ENCODE results near the gene AXIN1.
"Not testable (repeated sequence)": the region's sequence is repeated elsewhere in the genome, so short reads cannot be mapped to it uniquely, and the experiment has no call there.

AXIN1 gene

DNA sequence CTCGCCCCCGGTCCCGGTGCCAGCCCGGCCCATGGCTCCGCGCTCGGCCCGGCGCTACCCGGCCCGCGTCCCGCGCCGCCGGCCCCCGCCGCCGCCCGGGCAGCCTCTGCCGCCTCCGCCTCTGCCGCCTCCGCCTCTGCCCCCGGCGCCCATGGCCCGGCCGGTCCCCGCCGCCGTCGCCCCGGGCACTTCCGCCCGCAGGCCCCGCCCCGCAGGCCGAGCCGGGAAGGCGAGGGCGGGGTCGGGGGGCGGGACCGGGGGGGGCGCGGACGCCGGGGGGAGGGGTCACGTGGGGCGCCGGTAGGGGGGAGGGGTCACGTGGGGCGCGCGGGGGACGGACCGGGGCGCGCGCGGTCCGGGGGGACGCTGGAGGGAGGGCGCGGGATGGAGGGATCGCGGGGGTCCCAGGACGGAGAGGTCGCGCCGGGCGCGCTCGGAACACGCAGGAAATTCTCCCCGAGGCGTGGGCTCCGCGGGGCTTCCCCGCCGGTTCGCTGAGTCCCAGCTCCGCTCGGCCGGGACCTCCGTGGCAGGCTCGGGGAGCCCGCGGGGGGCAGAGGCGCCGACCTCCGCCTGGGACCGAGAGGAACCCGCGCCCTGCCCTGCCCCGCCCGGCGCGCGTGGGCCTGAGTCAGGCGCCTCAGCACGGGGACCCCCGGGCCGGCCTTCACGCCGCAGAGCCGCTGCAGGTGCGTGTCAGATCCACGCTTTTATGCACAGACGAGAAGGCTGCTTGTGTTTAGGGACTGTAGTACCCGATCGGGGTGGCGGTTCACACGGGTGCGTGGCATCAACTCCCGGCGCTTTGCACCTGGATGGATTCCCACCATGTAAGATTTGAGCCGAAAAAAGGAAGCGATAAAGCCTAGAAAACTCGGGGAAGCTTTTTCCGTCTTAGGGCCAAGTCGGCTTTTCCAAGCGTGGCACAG is 29.5 kb upstream of the AXIN1 start, which contains the start of gene PGAP6:
Gene PGAP6, minus strand, starts transcription at position 190 of the 929 bp plus-strand sequence. Its CDS starts 157 bp downstream, at position 33.
- DNase-seq: peak; percentile 54

DNA sequence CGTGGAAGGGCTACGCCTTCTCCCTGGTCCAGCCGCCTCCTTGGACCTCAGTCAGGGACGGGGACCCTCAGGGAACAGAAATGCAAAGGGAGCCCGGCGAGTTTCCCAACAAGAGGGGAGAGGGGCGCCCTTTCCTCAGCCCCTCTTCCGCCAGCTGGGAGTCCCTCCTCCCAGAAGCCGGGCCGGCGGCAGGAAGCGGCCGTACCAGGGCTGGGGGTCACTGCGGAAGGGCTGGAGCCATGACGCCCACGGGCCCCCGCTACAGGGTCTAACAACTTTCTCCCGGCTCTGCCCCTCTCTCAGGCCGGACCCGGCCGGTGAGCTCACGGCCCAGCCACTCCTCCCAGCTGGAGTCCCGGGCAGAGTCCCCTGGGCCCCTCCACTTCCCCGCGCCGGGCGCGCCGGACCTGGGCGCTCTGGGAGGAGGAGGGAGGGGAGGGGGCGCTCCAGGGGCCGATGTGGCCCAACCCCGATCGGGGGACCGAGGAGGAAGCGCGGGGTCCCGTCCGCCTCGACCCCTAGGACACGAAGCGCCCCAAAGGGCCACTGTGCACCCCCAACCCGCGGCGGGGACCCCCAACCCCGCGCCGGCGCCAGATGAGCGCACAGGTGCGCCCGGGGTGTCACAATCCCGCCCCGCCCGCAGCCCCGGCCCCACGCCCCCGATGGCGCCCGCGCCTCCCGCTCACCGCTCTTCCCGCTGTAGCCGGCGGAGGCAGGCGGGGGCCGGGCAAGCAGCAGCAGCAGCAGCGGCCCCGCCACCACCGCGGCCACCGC is 28.7 kb upstream of the AXIN1 start:
- DNase-seq: no peak

DNA sequence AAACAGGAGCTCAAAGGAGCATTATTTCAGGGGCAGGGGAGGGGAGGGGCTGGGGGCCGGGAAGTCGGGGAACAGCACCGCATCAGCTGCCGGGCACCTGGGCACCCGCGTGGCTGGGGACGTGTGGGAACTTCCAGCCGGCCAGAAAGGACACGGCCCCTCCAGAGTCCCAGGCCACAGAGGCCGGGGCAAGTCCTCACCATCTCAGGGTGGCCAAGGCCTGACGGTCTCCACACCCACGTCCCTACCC is 28.2 kb upstream of the AXIN1 start:
- no peak for DNase-seq

DNA sequence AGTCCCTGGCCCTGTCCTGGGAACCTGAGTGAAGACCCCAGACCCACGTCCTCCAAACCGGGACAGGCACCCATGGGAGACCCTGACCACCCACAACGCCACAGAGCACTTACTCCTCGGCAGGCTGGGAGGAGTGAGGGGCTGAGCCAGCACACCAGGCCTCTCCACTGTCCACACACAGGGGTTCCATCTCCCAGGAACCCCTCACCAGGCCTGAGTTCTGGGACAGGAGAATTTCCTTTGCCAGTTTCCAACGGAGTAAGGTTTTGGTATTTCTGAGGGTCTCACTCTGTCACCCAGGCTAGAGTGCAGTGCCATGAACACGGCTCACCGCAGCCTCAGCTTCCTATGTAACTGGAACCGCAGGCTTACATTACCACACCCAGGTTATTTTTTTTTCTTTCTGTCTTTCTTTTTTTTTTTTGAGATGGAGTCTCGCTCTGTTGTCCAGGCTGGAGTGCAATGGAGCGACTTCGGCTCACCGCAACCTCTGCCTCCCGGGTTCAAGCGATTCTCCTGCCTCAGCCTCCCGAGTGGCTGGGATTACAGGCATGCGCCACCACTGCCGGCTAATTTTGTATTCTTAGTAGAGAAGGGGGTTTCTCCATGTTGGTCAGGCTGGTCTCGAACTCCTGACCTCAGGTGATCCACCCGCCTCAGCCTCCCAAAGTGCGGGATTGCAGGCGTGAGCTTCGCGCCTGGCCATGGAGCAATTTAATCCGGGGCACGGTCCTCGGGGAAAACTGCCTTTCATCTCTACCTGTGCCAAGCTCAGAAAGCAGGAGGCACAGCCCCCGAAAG is 27.6 kb upstream of the AXIN1 start:
- no peak for DNase-seq

DNA sequence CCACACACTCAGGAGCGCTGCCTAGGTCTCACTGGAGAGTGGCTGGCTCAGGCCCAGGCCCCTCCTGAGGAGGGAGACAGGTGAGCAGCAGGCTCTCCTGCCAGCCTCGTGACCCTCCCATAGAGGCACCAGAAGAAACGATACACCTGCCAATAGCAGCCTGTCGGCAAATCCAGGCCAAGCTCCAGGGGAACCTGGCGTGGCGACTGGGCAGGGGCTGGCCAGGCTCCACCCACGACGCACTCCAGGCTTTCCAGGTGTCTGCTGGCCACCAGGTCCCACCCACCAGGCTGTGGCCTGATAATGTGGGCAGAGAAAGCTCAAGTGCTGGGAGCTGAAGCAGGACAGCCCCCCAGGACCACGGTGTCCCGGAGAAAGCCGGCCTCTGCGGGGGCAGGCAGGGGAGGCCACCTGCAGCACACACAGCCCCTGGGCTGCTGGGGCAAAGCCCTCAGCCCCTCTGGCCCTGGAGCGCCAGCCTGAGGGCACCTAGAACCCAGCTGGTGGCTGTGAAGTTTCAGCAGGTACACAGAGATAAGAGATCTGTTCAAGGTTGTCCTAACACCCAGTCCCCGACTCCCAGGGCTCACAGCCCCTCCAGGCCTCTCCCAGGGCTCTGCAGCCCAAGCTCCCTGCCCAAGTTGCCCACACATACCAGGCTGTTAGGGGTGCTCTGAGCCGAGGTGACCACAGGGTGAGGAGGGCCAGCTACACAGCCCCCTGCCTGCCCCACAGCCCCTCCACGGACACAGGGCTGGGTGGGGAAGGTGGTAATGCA is 26.8 kb upstream of the AXIN1 start:
- no peak for DNase-seq

DNA sequence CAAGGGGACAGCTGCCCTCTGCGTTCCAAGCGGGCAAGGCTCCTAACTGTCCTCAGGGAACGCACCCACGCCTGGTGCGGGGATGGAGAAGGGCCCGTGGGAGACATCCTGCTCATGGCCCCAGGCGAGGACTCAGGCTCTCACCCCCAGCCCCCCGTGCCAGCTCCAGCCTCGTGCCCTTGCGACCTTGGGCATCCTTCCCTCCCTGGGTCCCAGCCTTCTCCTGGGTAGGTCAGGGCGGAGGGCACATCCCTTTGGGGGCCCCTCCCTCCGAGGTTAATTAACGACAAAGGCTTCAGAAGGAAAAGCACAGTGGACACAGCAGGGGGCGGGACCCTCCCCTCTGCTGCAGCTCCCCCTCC is 26.3 kb upstream of the AXIN1 start:
- DNase-seq: no peak

DNA sequence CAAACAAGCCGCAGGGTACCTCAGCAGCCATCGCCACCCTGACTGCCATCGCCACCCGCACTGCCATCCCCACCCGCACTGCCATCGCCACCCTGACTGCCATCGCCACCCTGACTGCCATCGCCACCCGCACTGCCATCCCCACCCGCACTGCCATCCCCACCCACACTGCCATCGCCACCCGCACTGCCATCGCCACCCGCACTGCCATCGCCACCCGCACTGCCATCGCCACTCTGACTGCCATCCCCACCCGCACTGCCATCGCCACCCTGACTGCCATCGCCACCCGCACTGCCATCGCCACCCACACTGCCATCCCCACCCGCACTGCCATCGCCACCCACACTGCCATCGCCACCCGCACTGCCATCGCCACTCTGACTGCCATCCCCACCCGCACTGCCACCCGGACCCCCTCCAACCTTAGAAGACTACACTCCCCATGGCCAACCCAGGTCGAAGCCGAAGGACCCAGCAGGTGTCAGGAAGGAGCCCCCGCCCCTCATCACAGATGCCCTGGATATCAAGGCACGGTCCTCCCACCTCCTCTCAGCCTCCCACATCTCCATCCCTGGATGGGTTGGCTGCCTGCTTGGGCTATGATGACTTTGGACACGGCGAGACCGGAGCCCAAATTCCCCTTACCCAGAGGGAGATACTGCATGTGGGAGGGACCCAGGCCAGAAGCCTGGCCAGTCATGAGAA is 25.7 kb upstream of the AXIN1 start:
- not testable (repeated sequence) for DNase-seq

DNA sequence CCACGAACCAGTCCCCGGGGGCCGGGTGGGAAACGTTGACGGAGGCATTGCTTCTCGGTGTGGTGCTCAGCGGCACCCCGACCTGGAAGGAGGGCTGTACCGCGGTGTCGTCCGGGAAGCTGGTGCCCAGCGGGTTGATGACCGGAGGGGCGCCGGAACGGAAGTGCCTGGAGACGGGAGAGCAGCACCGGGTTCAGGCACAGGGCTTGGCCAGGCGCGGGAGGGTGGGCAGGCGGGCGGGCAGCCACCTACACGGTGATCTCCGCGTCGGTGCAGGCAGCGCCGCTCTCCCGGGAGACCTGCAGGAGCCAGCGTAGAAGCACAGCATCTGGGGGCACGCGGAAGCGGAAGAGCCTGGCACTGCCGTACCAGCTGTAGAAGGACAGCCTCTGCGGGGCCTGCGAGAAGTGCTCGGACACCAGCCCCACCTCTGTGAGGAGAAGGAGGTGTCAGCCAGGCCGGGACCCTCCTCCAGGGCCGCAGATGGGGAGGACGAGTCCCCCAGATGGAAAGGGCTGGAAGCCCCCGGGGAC is 25.0 kb upstream of the AXIN1 start:
- DNase-seq: no peak

DNA sequence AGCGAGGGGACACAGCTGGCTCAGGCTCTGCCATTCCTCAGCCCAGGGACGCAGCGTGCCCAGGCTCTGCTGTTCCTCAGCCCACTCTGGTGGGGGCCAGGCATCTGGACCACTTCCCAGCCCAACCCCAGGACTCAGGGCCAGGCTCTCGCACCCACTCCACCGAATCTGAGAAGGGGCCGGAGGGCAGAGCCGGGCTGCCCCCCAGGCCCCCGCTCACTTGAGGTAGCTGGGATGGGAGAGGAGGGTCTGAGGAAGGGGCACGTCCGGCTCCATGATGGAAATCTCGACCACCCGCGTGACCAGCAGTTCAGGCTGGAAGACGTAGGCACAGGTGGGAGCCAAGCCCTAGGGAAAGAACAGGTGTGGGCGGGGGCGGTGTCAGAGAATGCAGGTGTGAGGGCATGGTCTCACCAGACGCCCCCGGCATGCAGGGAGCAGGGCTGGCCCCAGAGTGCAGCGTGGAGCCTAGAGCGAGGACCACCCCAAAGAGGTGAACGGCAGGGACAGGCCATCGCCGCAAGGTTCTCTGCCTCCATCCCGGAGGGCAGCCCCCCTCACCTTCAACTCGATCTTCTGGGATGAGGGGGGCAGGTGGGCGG is 24.4 kb upstream of the AXIN1 start:
- DNase-seq: no peak

DNA sequence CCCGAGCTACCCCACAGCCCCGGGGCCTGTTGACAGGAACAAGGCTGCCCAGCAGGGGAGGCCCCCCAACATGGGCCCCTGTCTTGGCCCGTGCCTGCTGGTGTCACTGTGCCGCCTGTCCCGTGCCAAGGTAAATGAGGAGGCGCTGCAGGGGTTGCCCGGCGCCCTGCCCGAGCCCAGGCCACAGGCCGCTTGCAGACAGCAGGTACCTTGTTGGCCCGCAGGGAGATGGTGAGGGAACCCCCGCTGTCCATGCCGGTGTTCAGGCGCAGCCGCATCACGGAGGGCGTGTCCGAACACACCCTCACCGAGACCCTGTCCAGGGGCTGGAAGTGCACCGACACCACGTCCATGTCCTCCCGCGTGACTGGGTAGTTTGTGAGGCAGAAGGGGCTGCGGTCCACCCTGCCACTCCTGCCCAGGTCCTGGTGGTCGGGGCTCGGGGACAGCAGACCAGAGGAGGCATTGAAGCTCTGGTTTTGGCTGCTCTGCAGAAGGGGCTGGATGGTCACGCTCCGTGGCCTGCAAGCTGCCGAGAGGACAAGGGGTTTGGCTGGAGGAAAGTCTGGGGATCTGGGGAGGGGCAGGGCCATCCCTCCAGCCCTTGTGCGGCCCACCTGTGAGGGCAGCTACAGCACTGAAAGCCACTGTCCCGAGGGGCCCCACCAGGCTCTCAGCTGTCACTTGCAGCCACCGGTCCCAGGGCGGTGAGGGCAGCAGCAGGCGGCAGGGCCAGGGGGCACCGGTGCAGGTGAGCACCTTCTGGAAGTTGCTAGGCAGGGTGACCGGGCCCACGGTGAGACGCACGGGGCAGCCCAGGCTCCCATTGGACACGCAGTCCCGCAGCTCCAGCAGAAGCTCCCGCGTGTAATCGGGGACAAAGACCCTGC is 23.6 kb upstream of the AXIN1 start:
- no peak for DNase-seq

DNA sequence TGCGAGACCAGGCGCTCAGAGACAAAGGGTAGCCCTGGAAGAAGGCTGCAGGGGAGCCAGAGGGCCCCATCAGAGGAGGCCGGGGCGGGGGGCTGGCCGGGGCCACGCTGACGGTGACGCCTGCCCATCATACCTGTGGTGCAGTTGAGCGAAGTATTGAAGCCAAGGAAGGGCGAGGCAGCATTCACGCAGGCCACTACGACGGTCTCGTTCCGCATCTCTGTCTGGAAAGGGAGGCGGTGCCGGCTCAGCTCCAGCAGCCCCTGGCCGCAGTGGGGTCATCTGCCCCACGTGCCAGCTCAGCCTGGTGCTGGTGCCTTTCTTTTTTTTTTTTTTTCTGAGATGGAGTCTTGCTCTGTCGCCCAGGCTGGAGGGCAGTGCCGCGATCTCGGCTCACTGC is 22.7 kb upstream of the AXIN1 start:
- DNase-seq: no peak

DNA sequence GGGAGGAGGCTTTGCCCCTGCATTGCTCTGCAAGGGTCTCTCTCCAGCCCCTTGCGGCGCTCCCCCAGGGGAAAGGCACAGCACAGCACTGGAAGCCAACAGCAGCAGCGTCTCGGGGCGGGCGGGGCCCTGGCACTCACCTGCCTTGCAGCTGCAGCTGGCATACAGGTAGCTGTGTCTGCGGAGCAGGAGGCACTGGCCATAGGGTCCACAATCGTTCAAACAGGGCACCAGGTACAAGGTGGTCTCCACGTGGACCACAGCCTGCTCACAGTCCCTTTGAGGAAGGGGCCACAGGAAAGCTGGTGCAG is 22.0 kb upstream of the AXIN1 start:
- no peak for DNase-seq

DNA sequence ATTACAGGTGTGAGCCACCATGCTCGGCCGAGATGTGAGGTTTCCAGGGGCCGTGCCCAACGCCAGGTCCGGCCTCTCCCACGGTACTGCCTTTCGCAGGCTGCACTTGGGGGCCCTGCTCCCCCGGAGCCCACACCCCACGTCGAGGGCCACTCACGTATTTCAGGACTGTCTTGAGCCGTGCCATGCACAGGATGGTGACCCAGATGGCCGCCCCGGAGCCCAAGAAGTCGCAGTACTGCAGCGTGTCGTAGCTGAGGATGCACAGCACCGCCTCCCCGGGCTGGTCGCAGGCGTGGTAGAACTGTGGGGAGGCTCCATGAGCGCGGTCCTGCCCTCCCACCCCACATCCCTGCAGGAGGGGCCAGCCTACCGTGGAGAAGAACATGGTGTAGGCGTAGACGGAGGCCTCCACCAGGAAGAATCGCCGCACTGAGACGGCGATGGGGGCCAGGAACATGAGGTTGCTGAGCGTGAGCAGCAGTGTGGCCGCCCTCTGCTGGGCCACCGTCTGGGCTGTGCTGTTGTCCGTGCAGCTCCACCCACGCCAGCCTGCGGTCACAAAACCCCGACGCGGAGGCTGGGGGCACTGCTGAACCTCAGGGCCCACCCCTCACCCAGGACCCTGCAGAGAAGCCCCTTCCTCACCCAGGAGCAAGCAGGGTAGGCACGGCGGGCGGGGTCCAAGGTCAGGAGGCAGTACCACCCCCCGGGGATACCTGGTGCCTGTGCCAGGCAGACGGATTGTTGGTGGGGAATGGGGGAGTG is 21.5 kb upstream of the AXIN1 start:
- no peak for DNase-seq

DNA sequence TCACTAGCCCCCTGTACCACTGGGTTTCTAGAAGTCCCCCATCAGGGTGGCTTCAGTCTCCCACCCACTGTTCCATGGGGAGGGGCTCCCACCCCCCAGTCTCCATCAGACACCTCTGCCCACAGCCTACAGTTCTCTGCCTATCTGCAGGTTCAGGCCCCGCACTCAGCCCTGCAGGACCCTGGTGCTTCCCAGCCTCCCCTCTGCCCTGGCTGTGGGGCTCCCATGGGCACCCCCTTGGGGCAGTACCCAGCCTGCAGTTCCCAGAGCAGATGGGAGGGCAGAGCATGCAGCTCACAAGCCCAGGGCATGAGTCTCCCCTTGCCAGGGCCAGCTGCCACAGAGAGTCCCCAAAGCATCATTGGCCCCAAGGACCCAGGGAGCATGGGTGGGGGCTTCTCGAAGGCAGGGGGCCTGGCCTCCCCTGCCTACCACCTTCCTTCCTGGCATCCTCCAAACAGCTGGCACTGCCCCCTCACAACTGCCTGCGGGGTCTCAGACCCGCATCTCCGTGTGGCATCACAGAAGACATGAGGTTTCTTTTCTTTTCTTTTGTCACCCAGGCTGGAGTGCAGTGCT is 20.6 kb upstream of the AXIN1 start:
- no peak for DNase-seq

DNA sequence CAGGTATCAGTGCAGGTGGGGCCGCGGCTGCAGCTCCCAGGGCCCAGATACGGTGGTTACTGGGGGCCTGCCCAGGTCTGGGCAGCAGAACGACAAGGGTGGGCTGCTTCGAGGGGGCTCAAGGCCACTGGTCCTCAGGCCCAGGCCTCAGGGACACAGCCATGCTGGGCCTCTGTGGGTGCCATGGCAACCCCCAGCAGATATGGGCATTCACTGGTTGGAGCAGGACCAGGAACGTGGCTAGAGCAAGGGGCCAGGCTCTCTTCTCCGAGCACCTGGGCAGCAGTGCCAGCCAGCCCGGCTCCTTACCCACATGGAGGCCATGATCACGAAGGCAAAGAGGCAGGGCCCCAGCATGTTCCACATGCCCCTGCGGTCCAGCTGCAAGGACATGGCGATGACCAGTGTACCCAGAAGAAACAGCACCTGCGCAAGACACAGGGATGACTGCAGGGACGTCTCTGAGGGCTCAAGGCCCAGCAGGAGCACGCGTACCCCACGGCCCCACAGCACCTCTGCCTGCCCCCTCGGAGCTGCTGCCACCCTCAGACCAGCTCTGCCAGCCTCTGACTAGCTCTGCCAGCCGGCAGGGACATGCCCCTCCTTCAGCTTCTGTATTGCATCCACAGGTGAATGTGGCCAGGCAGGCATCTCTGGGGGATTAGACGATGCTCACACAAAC is 19.9 kb upstream of the AXIN1 start:
- no peak for DNase-seq

DNA sequence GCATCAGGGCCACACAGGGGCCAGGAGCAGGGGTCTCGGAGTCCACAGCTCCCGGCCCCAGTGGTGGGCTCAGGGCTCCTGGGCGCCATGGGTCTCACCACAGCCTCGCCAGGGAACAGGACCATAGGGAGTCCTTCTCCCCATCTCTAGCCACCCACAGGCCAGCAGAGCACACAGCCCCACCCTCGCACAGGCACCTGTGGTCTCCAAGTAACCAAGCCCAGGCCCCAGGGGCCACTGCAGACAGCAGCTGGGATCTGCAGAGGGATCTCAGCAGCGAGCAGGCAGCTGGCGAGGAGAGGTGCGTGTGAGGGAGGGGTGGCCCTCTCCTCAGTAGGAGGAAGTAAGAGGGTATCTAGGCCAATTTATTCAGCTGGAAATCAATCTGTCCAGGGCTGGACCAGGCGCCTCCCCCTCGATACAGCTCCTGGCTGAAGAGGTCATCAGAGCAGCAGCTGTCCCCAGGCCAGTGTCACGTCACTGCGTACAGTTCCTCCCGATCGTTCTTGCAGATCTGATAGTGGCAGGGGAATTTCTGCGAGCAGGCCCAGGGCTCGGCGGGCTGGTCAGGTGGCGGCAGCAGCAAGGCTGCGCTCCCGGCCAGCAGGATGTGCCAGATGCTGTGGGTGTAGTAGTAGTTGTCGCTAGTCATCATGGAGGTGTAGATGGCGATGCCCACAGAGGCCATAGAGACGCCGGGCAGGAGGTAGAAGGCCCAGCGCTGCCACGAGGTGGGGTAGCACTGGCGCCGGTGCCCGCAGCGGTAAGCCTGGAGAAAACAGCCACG is 19.2 kb upstream of the AXIN1 start:
- DNase-seq: no peak

DNA sequence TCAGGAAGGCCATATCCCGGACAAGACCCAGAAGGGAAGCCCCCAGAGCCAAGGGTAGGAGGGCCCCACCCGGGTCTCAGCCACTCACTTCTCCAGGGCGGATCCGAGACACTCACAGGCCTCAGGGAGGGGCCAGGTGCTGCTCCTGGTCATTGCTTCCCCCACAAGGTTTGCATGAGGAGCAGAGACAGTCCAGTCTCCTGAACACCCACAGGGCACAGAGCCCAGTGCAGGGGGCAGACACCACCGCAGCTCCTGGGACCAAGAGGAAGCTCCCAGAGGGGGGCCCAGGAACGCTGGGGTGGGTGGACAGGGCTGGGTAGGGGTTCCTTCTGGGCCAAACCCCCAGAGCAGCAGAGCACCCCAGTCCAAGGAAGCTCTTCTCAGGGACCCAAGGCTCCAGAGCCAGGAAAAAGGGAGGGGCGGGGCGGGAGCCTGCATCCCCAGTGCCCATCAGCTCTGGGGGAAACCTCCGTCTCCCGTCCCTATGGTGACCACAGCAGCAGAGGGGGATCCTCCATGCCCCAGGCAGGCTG is 18.5 kb upstream of the AXIN1 start:
- DNase-seq: no peak

DNA sequence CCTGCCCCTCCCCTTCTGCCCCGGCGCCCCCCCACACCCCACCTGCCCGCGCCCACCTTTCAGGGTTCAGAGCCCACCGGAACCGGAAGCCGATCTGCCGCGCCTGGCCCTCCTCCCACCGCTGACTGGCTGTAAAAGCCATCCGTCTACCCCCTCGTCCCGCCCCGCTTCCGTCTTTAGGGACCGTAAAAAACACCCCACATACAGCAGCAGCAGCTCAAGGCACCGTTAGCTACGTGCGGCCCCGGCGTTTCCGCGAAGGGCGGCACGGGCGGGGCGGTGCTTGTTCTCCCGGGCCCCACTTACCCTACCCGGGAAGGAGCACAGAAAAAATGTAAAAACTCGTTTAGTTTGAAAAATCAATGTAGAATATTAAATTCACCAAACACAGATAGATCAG is 17.9 kb upstream of the AXIN1 start, which contains the start of gene MRPL28:
Gene MRPL28, minus strand, starts transcription at position 96 of the 400 bp plus-strand sequence. CDS start 320 bp downstream, outside the sequence.
- peak; percentile 94 for DNase-seq
